Nephron progenitor cell (in vitro differentiated cells): Measurements from ENCODE around the gene ARPC5.
A peak's percentile ranks its signal among the peaks of the same experiment; 100 is the strongest.

ENCODE experiments used
- DNase-seq: peaks from one replicate; pipeline ENCODE4 v3.0.0; 2021
- H3K27ac Mint-ChIP-seq: 2 replicates; pipeline ENCODE4 v1.8.0; 2021; ENCODE audit warnings: mild to moderate bottlenecking, moderate library complexity, mixed read lengths
- H3K27me3 Mint-ChIP-seq: 2 replicates; pipeline ENCODE4 v1.8.0; 2021; ENCODE audit warnings: mild to moderate bottlenecking, low read depth, mixed read lengths; ENCODE audit not compliant: poor library complexity
- H3K36me3 Mint-ChIP-seq: 2 replicates; pipeline ENCODE4 v1.8.0; 2021; ENCODE audit warnings: low read depth, mixed read lengths
- H3K4me1 Mint-ChIP-seq: 2 replicates; pipeline ENCODE4 v1.8.0; 2021; ENCODE audit warnings: mixed read lengths
- H3K4me3 Mint-ChIP-seq: 2 replicates; pipeline ENCODE4 v1.8.0; 2021; ENCODE audit warnings: mild to moderate bottlenecking, moderate library complexity, mixed read lengths
- H3K9me3 Mint-ChIP-seq: 2 replicates; pipeline ENCODE4 v1.8.0; 2021; ENCODE audit warnings: mild to moderate bottlenecking, moderate library complexity, mixed read lengths
- CTCF ChIP-seq: fragments of 200-600 bp; sonication (generic); IDR thresholded peaks from 2 replicates; pipeline ENCODE4 v1.5.0; 2021; ENCODE audit warnings: antibody characterized with exemption

ARPC5 gene

GRCh38 chr1:183655562-183656075, 20.0 kb upstream of the ARPC5 start:
- peak; percentile 88 for TF ChIP-seq CTCF
- no peaks in the 10 kb centered on the region for H3K9me3 Mint-ChIP-seq
- H3K4me3 Mint-ChIP-seq: no peak overlapping the region
- H3K36me3 Mint-ChIP-seq: peaks cover 4% of the 10 kb centered on the region
- H3K27me3 Mint-ChIP-seq: peaks cover 5% of the 10 kb centered on the region
- H3K27ac Mint-ChIP-seq: no peak overlapping the region
- peak; percentile 86 for DNase-seq
- peaks cover 6% of the 10 kb centered on the region for H3K4me1 Mint-ChIP-seq

- Mint-ChIP-seq H3K4me1 (peaks cover 6% of the 10 kb centered on the region), H3K27me3 (peaks cover 5% of the 10 kb centered on the region), H3K4me3 (no peak overlapping the region), H3K27ac (no peak overlapping the region), H3K36me3 (peaks cover 4% of the 10 kb centered on the region), H3K9me3 (no peaks in the 10 kb centered on the region)
- DNase-seq: no peak
- TF ChIP-seq CTCF: no peak
These were observed 19.1 kb upstream of the ARPC5 start for GRCh38 chr1:183654706-183655105.

GRCh38 chr1:183653876-183654451, 18.4 kb upstream of the ARPC5 start:
- Mint-ChIP-seq H3K4me3 (no peak overlapping the region), H3K27ac (peak overlapping the region; percentile 17), H3K36me3 (no peaks in the 10 kb centered on the region), H3K27me3 (peaks cover 3% of the 10 kb centered on the region), H3K4me1 (peaks cover 6% of the 10 kb centered on the region), H3K9me3 (no peaks in the 10 kb centered on the region)
- DNase-seq: no peak
- TF ChIP-seq CTCF: no peak

- H3K4me3 Mint-ChIP-seq: no peak overlapping the region
- DNase-seq: no peak
- TF ChIP-seq CTCF: no peak
- peak overlapping the region; percentile 17 for H3K27ac Mint-ChIP-seq
- peaks cover 3% of the 10 kb centered on the region for H3K27me3 Mint-ChIP-seq
- peaks cover 6% of the 10 kb centered on the region for H3K4me1 Mint-ChIP-seq
- H3K9me3 Mint-ChIP-seq: no peaks in the 10 kb centered on the region
- H3K36me3 Mint-ChIP-seq: no peaks in the 10 kb centered on the region
These were observed 17.8 kb upstream of the ARPC5 start for GRCh38 chr1:183653462-183653794.

GRCh38 chr1:183652547-183653461, 17.2 kb upstream of the ARPC5 start, which contains the start of gene APOBEC4:
TSS of gene APOBEC4 (minus strand) at chr1:183653316. CDS start at chr1:183648781, 4,535 bp downstream.
- Mint-ChIP-seq H3K27ac (peak within 1 kb of the TSS; percentile 17), H3K4me1 (peaks cover 6% of the 10 kb centered on the region), H3K27me3 (peaks cover 3% of the 10 kb centered on the region), H3K9me3 (no peaks in the 10 kb centered on the region), H3K36me3 (no peaks in the 10 kb centered on the region), H3K4me3 (no peak within 1 kb of the TSS)
- no peak for DNase-seq
- TF ChIP-seq CTCF: no peak
